ENCODE data around the gene AKTIP. TPM values are rescaled to one million over a fixed set of nuclear protein-coding genes. Genes with fewer than 3 reads are reported as not detected.

AKTIP gene
- total RNA-seq: 13.9 and 20.7 TPM in 2 replicates

GRCh38 chr16:53502331-53503269, at the start of gene AKTIP:
Gene AKTIP, minus strand, starts transcription at chr16:53503209. Its CDS starts 2,950 bp downstream, at chr16:53500259.

Other genes with a start within 250 kb of the AKTIP start
- 24.9 and 38.3 TPM in 2 replicates for gene RBL2, start 68.7 kb downstream of the AKTIP start, total RNA-seq
- 7.0 and 13.2 TPM in 2 replicates for gene RPGRIP1L, start 200.7 kb upstream of the AKTIP start, total RNA-seq
- gene FTO, start 200.9 kb upstream of the AKTIP start, total RNA-seq: 82.3 and 96.6 TPM in 2 replicates